Right renal cortex interstitium (tissue), 3 donors: Measurements from ENCODE around the gene DLG4. TPM values are rescaled to one million over a fixed set of nuclear protein-coding genes. Genes with fewer than 3 reads are reported as not detected.
"Not testable (repeated sequence)": the region's sequence is repeated elsewhere in the genome, so short reads cannot be mapped to it uniquely, and the experiment has no call there.

Experiments
- DNase-seq, 3 donors: peaks; one replicate each; pipeline ENCODE4 v3.0.0-alpha.2; 2013; ENCODE audit warnings: low read depth in 3 of 3, low spot score in 2 of 3
- polyA plus RNA-seq, 3 donors: library from polyadenylated mRNA; unstranded; fragments of 120-200 nt; gene quantifications; one replicate each; pipeline ENCODE4 v1.2.1, GENCODE V29; 2013; ENCODE audit not compliant: insufficient read length in 3 of 3

Gene DLG4
- polyA plus RNA-seq, 3 donors = 22.5 to 25.2 (median 22.8) TPM

- DNase-seq = no peak
Observed at GRCh38 chr17:7249830-7250229, 30.2 kb upstream of the DLG4 start.

DNA sequence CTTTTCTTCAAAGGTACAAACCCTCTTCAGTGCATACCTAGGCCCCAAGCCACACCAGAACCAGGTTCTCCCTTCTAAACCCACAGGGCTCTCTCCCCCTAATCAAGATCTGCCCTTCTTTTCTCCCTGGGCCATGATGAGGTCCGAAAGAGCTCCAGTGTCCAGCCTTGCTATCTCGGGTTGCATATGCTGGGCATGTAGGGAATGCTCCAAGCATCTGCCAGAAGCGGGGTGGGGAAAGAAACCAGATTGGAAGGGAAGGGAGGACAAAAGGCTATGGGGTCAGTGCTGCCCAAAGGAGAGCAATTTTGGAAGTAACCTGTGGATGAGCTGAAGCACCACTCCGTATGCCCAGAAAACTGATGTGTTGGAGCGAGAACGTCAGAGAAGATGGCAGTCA is 29.6 kb upstream of the DLG4 start:
- DNase-seq = no peak

DNA sequence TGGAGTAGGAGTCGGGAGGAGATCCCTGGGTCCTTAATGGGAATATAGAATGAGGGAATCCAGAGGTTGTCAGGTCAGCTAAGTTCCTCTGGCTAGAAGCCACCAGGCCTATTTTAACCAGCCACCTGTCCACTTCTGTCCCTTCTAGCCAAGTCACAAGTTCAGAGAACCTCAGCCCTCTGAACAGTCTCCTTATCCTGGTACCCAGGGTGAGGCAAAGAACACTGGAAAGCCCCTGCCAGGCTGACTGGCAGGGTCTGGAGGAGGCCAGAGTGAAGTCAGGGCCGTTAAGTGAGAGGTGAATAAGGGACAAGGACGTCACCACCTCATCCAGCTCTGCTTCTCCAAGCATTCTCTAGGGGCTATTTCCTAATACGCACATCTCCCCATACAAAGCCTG is 29.2 kb upstream of the DLG4 start:
- DNase-seq = no peak

DNA sequence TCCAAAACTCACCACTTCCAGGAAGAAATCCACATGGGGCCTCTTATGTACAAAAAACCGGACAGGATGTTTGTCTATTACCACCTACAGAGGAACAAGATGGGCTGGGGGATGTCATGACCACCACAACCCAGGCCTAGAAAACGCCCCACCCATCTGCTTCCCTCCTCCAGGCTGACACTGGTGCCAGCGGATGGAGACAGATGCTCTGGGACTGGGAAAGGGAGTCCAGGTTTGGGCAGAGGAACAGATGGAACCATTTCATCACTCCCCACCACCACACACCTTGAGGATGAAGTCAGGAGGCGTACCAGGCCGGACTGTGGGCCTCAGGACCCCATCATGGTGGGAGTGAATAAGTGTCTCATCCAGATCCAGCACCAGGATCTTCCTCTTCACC is 27.1 kb upstream of the DLG4 start:
- no peak for DNase-seq

- DNase-seq = not testable (repeated sequence)
Observed at GRCh38 chr17:7243838-7244237, 24.2 kb upstream of the DLG4 start.

- no peak for DNase-seq
Observed at GRCh38 chr17:7243453-7243729, 23.8 kb upstream of the DLG4 start.

DNA sequence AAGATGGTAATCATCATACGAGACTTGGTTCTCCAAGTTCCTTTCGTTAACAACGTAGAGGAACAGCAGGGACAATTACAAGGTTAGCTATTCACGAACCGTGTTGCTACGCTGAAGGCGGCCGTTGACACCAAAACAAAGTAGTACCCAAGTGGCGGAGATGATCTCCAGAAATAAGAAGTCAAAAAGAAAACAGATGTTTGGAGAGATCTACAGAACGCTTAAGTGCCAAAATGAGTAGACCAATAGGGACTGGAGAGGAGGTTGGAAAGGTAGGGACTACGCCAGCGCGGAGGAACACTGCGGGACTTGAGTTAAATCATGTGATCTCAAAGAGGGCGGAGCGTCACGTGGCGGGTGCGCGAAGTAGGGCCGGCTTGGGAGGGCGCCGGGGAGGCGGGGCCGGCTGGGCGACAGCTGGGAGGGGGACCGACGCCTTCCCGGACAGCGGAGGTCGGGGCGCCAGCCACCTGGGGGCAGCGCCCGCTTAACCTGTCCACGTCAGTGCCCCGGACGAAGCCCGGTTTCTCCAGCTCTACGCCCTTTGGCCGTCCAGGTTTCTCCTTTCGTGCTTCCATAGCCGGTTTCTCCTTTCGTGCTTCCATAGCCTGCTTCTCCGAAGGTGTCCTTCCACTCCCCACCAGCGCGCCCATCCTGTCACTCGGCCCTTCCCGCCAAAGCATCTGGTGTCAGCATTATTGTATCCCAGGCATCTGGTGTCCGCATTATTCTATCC is 23.2 kb upstream of the DLG4 start:
- peak; percentile 96 to 100 (median 98) for DNase-seq

GRCh38 chr17:7241783-7242716 is 22.4 kb upstream of the DLG4 start, which contains the start of gene GABARAP:
Gene GABARAP, minus strand, starts transcription at chr17:7242449. Its CDS starts 119 bp downstream, at chr17:7242330.
- peak; percentile 91 to 95 (median 93) for DNase-seq

DNA sequence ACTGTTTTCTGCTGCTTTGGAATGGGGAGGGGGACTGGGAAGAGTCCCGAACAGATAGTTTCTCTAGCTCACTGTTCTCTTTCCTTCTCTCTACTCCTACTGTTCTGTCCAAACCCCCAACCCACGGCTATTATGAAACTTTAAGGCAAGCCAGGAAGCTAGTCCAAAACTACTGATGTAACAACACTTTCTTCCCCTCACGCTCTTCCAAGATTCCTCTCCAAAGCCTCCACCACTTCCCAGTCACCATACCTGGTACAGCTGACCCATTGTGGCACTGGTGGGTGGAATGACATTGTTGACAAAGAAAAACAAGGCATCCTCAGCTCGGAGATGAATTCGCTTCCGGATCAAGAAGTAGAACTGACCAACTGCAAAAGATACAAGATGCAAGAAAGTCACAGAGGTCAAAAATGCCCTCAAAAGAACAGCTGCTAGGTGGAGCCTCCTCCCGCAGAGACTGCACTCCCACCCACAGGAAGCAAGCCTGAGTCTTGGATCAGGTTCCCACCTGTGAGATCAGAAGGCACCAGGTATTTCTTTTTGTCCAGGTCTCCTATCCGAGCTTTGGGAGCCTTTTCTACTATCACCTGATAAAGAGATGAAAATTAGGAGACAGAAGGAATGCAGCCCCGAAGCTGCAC is 21.6 kb upstream of the DLG4 start:
- DNase-seq = no peak

DNA sequence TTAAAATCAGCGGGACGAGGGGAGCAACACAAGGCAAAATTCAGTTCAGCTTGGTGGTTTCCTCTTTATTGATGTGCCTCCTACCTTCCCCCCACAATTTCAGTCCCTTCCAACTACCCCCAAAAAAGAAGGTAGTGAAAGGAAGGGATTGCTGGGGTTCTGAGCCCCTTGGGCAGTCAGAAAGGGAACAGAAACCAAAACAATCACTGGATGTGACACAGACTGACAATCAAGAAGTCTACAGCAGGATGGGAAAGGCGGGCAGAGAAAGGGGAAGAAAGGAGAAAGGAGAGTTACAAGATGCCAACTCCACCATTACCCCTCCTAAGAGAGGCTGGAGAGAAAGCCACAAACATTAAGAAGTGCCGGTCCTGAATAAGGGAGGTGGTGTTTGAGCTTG is 20.7 kb upstream of the DLG4 start:
- DNase-seq = no peak

DNA sequence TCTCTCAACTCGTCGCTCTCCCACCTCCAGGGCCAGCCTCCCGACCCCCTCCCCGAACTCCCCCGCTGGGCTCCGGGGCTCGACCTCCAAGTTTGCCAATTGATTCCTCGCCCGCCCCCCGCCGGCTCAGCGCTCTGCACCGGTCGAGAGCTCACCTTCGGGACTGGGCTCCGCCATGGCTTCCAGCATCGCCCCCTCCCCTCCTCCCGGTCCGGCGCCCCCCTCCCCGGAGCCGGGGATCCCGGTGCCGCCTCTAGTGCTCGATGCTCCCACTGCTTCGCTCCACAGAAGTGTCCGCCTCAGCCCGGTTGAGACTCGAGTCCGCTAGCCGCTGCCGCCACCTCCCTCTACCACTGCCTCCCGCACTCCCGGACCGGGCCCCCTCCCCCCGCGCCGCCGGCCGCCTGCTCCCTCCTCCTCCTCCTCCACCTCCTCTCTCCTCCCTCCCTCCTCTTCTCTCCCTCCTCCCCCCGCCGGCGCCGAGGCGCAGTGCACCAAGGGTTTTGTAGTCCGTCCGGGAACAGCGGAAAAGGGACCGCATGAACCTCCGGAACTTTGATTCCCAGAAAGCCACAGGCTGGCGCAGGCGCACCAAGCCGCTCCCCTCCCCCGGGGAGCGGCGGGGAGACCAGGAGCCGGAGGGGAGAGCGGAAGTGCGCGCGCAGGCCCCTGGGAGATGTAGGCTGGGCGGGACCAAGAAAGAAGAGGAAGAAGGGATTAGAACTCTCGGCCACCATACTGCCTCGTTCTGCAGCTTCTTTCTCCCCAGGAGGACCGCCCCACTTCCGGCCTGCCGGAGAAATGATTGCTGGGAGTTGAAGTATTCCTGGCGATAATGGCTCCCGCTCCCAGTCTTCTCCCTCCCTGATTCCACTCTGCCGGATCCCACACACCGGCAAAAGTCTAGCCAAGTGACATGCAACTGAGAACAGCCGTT is 19.7 kb upstream of the DLG4 start, which contains the start of gene PHF23:
PHF23 (minus strand) TSS at position 367 of the 937 bp plus-strand sequence; CDS start at position 189, 178 bp downstream.
- peak; percentile 99 for DNase-seq

GRCh38 chr17:7238420-7239090 is 18.9 kb upstream of the DLG4 start:
- DNase-seq = no peak

GRCh38 chr17:7237761-7238419 is 18.3 kb upstream of the DLG4 start:
- no peak for DNase-seq

DNA sequence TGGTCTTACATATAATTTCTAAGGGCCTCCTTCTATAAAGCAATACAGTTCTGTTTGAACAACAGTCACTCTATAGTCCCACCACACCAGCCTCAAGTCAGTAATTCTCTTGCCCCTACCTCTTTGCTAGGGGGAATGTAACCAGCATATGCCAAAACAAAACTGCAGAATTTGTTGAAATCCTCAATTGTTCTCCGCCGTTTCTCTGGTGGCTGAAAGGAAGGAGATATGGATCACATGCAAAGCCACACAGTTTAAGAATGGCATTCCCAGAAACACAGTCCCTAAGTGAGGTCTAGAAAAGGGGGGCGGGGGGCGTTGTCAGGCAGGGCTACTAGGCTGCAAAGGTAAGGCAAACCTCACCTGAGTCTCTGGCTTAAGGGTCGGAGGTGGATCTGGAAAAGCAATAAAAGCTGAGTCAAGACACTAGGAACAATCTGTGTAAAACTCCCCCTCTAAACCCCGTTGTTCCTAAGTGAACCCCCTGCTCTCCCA is 17.7 kb upstream of the DLG4 start:
- no peak for DNase-seq

- no peak for DNase-seq
Observed at GRCh38 chr17:7236808-7237207, 17.2 kb upstream of the DLG4 start.

GRCh38 chr17:7235693-7236665 is 16.3 kb upstream of the DLG4 start:
- no peak for DNase-seq

GRCh38 chr17:7234083-7234951 is 14.7 kb upstream of the DLG4 start, which contains the start of gene DVL2:
Gene DVL2, minus strand, starts transcription at chr17:7234517. Its CDS starts 255 bp downstream, at chr17:7234262.
- peak in 2 of 3 donors; percentile 89 to 91 for DNase-seq
